WTC11 (cell line): ENCODE measurements around the gene ZNF609.

Experiments used
- RELA ChIP-seq: sonication (generic); formaldehyde crosslinking; IDR thresholded peaks from 2 replicates; pipeline ENCODE4 v1.8.1; 2022; ENCODE audit warnings: missing genetic modification reagents, mild to moderate bottlenecking, borderline replicate concordance
- TF ChIP-seq, protein P1 (sequence below): fragments of 200-600 bp; IDR thresholded peaks from 2 replicates; pipeline ENCODE4 v1.8.0; 2022; ENCODE audit warnings: antibody characterized with exemption
- TF ChIP-seq, protein P2 (sequence below): sonication (generic); formaldehyde crosslinking; conservative IDR thresholded peaks from 2 replicates; pipeline ENCODE4 v1.8.1; 2022; ENCODE audit warnings: mild to moderate bottlenecking, missing genetic modification reagents
- TF ChIP-seq, protein P3 (sequence below): sonication (generic); formaldehyde crosslinking; IDR thresholded peaks from 2 replicates; pipeline ENCODE4 v1.8.1; 2023; ENCODE audit warnings: mild to moderate bottlenecking, missing genetic modification reagents, moderate library complexity

DNA sequence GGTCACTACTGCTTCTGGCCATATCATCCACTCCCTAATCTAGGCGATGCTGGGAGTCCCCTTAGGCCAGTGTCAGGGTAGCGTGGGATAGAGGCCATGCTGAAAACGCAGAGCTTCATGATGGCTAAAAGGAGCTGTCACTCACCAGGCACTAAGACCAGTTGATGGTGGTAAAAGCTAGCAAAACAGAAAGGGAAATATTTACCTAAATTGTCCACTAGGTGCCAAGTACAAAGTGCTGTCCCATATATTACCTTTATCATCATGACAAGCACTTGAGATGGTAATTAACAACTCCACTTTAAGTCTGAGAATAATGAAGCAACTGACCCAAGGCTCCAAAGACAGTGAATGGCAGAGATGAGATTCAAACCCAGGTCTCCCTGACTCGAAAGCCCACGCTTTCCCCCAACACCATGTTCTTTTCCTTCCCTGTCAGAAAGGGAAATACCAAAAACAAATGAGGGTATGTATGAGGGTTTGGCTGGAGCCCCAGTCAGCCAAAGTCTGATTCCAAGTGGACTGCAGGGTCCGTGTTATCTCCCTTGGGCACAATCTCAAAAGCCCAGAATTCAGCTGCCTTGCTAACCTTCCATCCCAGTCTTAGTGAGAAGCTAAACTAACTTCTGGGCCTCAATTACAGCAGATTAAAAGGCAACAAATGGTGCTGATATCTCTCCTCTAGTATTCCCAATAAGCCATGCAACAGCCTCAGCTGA lies 230.4 kb downstream of the ZNF609 start:
- TF ChIP-seq, protein P1, sequence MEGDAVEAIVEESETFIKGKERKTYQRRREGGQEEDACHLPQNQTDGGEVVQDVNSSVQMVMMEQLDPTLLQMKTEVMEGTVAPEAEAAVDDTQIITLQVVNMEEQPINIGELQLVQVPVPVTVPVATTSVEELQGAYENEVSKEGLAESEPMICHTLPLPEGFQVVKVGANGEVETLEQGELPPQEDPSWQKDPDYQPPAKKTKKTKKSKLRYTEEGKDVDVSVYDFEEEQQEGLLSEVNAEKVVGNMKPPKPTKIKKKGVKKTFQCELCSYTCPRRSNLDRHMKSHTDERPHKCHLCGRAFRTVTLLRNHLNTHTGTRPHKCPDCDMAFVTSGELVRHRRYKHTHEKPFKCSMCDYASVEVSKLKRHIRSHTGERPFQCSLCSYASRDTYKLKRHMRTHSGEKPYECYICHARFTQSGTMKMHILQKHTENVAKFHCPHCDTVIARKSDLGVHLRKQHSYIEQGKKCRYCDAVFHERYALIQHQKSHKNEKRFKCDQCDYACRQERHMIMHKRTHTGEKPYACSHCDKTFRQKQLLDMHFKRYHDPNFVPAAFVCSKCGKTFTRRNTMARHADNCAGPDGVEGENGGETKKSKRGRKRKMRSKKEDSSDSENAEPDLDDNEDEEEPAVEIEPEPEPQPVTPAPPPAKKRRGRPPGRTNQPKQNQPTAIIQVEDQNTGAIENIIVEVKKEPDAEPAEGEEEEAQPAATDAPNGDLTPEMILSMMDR: no peak
- TF ChIP-seq RELA (CRISPR knock-in tag): no peak
- TF ChIP-seq, protein P2, sequence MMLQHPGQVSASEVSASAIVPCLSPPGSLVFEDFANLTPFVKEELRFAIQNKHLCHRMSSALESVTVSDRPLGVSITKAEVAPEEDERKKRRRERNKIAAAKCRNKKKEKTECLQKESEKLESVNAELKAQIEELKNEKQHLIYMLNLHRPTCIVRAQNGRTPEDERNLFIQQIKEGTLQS (CRISPR knock-in tag): no peak
- TF ChIP-seq, protein P3, sequence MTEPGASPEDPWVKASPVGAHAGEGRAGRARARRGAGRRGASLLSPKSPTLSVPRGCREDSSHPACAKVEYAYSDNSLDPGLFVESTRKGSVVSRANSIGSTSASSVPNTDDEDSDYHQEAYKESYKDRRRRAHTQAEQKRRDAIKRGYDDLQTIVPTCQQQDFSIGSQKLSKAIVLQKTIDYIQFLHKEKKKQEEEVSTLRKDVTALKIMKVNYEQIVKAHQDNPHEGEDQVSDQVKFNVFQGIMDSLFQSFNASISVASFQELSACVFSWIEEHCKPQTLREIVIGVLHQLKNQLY (CRISPR knock-in tag): no peak
